CD8-positive, alpha-beta memory T cell (primary cell): ENCODE measurements around the gene ABCC11. TPM values are rescaled to one million over a fixed set of nuclear protein-coding genes. Genes with fewer than 3 reads are reported as not detected.

Experiments used
- CTCF ChIA-PET: fragments of 350-600 bp; sonication (Branson Sonifier 250); formaldehyde crosslinking; loops from one replicate; lab custom pipeline; 2021; ENCODE audit warnings: antibody characterized with exemption; lab: Charles Lee
- POLR2A ChIA-PET: fragments of 350-600 bp; sonication (Branson Sonifier 250); formaldehyde crosslinking; loops from one replicate; lab custom pipeline; 2021; ENCODE audit warnings: antibody characterized with exemption; lab: Charles Lee
- DNase-seq, 5 donors: peaks; one replicate each; pipeline versions ENCODE4 v3.0.0 to v3.0.0-alpha.2; 2020 to 2022; ENCODE audit warnings: mixed read lengths in 1 of 5
- H3K27ac ChIP-seq: one replicate; pipeline ENCODE4 v1.7.0; 2013; ENCODE audit warnings: low read depth, mild to moderate bottlenecking, low read length, moderate library complexity
- H3K27me3 ChIP-seq: 2 replicates; pipeline ENCODE4 v1.7.0; 2013; ENCODE audit warnings: low read length, mild to moderate bottlenecking; ENCODE audit not compliant: insufficient read depth, poor library complexity, severe bottlenecking
- H3K36me3 ChIP-seq: 2 replicates; pipeline ENCODE4 v1.7.0; 2013; ENCODE audit warnings: mild to moderate bottlenecking, low read length, moderate library complexity; ENCODE audit not compliant: insufficient read depth
- H3K4me1 ChIP-seq: 2 replicates; pipeline ENCODE4 v1.7.0; 2013; ENCODE audit warnings: mild to moderate bottlenecking, low read length, moderate library complexity; ENCODE audit not compliant: insufficient read depth
- H3K4me3 ChIP-seq: 2 replicates; pipeline ENCODE4 v1.7.0; 2013; ENCODE audit warnings: mild to moderate bottlenecking, low read length
- H3K9me3 ChIP-seq: 2 replicates; pipeline ENCODE4 v1.7.0; 2013; ENCODE audit warnings: mild to moderate bottlenecking, low read length
- H3K27ac Mint-ChIP-seq, 8 donors: one replicate each; pipeline ENCODE4 v1.8.0; 2020 to 2021; ENCODE audit warnings: mixed read lengths in 8 of 8, mild to moderate bottlenecking in 6 of 8, inconsistent platforms in 3 of 8, moderate library complexity in 3 of 8
- H3K27me3 Mint-ChIP-seq, 2 donors: one replicate each; pipeline ENCODE4 v1.8.0; 2020 to 2021; ENCODE audit warnings: mixed read lengths in 2 of 2, mild to moderate bottlenecking in 1 of 2, moderate library complexity in 1 of 2
- H3K36me3 Mint-ChIP-seq, 3 donors: one replicate each; pipeline ENCODE4 v1.8.0; 2020 to 2021; ENCODE audit warnings: mixed read lengths in 3 of 3, inconsistent platforms in 1 of 3, mild to moderate bottlenecking in 1 of 3
- H3K4me1 Mint-ChIP-seq, 3 donors: one replicate each; pipeline ENCODE4 v1.8.0; 2020 to 2021; ENCODE audit warnings: mixed read lengths in 3 of 3, inconsistent platforms in 1 of 3, mild to moderate bottlenecking in 1 of 3
- H3K4me3 Mint-ChIP-seq, 7 donors: one replicate each; pipeline ENCODE4 v1.8.0; 2020 to 2021; ENCODE audit warnings: mixed read lengths in 7 of 7, mild to moderate bottlenecking in 6 of 7, moderate library complexity in 4 of 7, inconsistent platforms in 2 of 7
- H3K9me3 Mint-ChIP-seq, 5 donors: one replicate each; pipeline ENCODE4 v1.8.0; 2020 to 2022; ENCODE audit warnings: mixed read lengths in 5 of 5, mild to moderate bottlenecking in 3 of 5, moderate library complexity in 2 of 5, inconsistent platforms in 1 of 5
- polyA plus RNA-seq: library from polyadenylated mRNA; unstranded; fragments of 300-500 nt; fragmentation: Illumina TruSeq; gene quantifications from one replicate; pipeline ENCODE4 v1.2.3, GENCODE V29; 2021
- total RNA-seq, 2 experiments: library from RNA; stranded (reverse); gene quantifications; one replicate each; pipeline ENCODE4 v1.2.3, GENCODE V29; 2021

The ABCC11 gene
- total and polyA plus RNA-seq, 3 experiments from 2014 or later = 0.22 TPM; not detected in 1

DNA sequence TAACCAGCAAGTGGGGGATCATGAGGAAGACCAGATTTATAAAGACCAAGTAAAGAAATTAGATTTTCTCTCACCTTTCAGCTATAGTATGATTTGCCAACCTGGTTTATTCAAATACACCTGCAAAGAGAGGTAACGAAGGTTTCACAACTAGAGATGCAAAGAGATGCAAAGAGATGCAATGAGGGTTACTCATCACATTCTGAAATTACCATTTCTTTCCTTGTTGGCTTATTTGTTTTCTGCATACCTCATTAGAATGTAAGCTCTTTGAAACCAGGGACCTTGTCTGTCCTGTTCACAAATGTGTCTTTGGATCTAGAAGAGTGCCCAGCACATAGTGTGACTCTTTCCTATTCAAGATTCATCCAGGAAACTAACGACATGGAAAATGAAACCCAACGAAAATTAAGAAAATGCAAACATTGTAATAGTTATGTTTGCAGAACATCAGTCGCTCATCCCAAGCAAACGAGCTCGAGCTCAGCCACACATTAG, 12.2 kb downstream of the ABCC11 start:
- H3K27ac Mint-ChIP-seq = no peak overlapping the region
- no peaks in the 10 kb centered on the region for H3K36me3 Mint-ChIP-seq
- no peaks in the 10 kb centered on the region for H3K9me3 Mint-ChIP-seq
- H3K9me3 ChIP-seq = no peaks in the 10 kb centered on the region
- CTCF ChIA-PET = interaction anchor here (1.2 kb wide), 1 partner anchor 395 kb away, joined by 3 read pairs; no protein-coding TSS in a partner anchor
- H3K27me3 ChIP-seq = no peaks in the 10 kb centered on the region
- DNase-seq = no peak
- H3K4me3 Mint-ChIP-seq = no peak overlapping the region
- H3K27me3 Mint-ChIP-seq = peaks cover 0 to 12% of the 10 kb centered on the region in 2 donors
- no peaks in the 10 kb centered on the region for H3K4me1 ChIP-seq
- POLR2A ChIA-PET = no interaction called here
- no peak overlapping the region for H3K4me3 ChIP-seq
- no peaks in the 10 kb centered on the region for H3K4me1 Mint-ChIP-seq
- no peaks in the 10 kb centered on the region for H3K36me3 ChIP-seq
- H3K27ac ChIP-seq = no peak overlapping the region

DNA sequence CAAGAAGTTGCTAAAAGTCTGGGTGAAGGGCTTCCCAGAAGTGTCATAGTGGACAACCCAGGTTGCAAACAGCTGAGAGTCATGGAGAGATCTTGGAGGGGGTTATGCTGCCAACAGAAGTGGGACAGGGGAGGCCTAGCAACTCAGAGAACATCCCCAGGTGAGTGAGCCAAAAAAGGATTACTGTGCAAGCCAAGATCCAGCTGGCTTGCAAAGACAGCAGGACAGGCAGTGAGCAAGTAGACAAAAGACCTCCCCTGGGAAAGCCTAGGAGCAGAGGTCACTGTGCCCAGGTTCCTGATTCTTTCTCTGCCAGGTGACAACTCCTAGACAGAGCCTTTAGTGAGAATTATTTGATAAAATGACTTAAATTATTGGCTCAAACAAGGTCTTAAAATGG, 12.7 kb downstream of the ABCC11 start:
- no peaks in the 10 kb centered on the region for H3K27me3 ChIP-seq
- CTCF ChIA-PET = interaction anchor here (1.2 kb wide), 1 partner anchor 396 kb away, joined by 3 read pairs; no protein-coding TSS in a partner anchor
- Mint-ChIP-seq H3K4me3 (no peak overlapping the region), H3K36me3 (no peaks in the 10 kb centered on the region), H3K4me1 (no peaks in the 10 kb centered on the region), H3K9me3 (no peaks in the 10 kb centered on the region), H3K27ac (no peak overlapping the region), H3K27me3 (peaks cover 0 to 16% of the 10 kb centered on the region in 2 donors)
- POLR2A ChIA-PET = no interaction called here
- H3K4me1 ChIP-seq = no peaks in the 10 kb centered on the region
- no peaks in the 10 kb centered on the region for H3K36me3 ChIP-seq
- no peak overlapping the region for H3K27ac ChIP-seq
- H3K9me3 ChIP-seq = no peaks in the 10 kb centered on the region
- H3K4me3 ChIP-seq = no peak overlapping the region
- DNase-seq = no peak

DNA sequence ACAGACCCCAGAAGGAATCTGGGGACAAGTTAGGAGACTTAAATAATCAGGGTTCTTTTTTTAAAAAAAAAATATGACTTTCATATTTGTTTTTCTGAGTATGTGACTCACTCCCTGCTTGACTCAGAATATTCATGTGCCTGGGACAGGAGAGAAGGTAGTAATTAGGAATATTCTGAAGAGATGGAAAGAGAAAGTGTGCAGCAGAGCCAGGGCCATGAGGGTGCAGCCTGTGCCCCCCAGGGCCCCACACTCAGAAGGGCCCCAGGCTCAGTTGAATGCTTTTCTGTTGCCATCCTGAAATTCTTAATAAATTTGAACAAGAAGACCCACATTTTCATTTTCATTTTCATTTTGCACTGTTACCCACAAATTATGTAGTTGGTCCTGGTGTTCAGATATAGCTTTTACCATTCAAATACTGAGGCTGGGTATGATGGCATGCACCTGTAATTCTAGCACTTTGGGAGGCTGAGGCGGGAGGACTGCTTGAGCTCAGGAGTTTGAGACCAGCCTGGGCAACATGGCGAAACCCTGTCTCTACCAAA, 14.8 kb downstream of the ABCC11 start:
- Mint-ChIP-seq H3K27ac (peak overlapping the region in 1 of 8 donors; percentile 40), H3K4me1 (no peaks in the 10 kb centered on the region), H3K4me3 (no peak overlapping the region), H3K27me3 (peaks cover 0 to 21% of the 10 kb centered on the region in 2 donors), H3K9me3 (no peaks in the 10 kb centered on the region), H3K36me3 (no peaks in the 10 kb centered on the region)
- H3K9me3 ChIP-seq = no peaks in the 10 kb centered on the region
- no peaks in the 10 kb centered on the region for H3K27me3 ChIP-seq
- H3K4me1 ChIP-seq = no peaks in the 10 kb centered on the region
- H3K4me3 ChIP-seq = no peak overlapping the region
- no peaks in the 10 kb centered on the region for H3K36me3 ChIP-seq
- no peak for DNase-seq
- POLR2A ChIA-PET = no interaction called here
- H3K27ac ChIP-seq = no peak overlapping the region
- CTCF ChIA-PET = no interaction called here

GRCh38 chr16:48231727-48232492, 15.4 kb downstream of the ABCC11 start:
- Mint-ChIP-seq H3K36me3 (no peaks in the 10 kb centered on the region), H3K27ac (peak overlapping the region in 2 of 8 donors; percentile 22 to 57), H3K4me1 (no peaks in the 10 kb centered on the region), H3K9me3 (no peaks in the 10 kb centered on the region), H3K4me3 (no peak overlapping the region), H3K27me3 (peaks cover 0 to 20% of the 10 kb centered on the region in 2 donors)
- ChIA-PET POLR2A (no interaction called here), CTCF (no interaction called here)
- DNase-seq = peak in 1 of 5 donors; percentile 20
- Histone ChIP-seq H3K27me3 (no peaks in the 10 kb centered on the region), H3K4me1 (no peaks in the 10 kb centered on the region), H3K4me3 (no peak overlapping the region), H3K27ac (no peak overlapping the region), H3K36me3 (no peaks in the 10 kb centered on the region), H3K9me3 (no peaks in the 10 kb centered on the region)

- peaks cover 5 to 31% of the 10 kb centered on the region in 2 donors for H3K27me3 Mint-ChIP-seq
- Histone ChIP-seq H3K27ac (no peak overlapping the region), H3K9me3 (no peaks in the 10 kb centered on the region), H3K4me3 (no peak overlapping the region), H3K27me3 (no peaks in the 10 kb centered on the region), H3K4me1 (no peaks in the 10 kb centered on the region), H3K36me3 (no peaks in the 10 kb centered on the region)
- no peak overlapping the region for H3K4me3 Mint-ChIP-seq
- ChIA-PET CTCF (no interaction called here), POLR2A (no interaction called here)
- no peaks in the 10 kb centered on the region for H3K36me3 Mint-ChIP-seq
- H3K9me3 Mint-ChIP-seq = no peaks in the 10 kb centered on the region
- H3K27ac Mint-ChIP-seq = no peak overlapping the region
- no peak for DNase-seq
- H3K4me1 Mint-ChIP-seq = no peaks in the 10 kb centered on the region
Observed at GRCh38 chr16:48225456-48225855, 21.9 kb downstream of the ABCC11 start.

- Mint-ChIP-seq H3K36me3 (no peaks in the 10 kb centered on the region), H3K4me1 (no peaks in the 10 kb centered on the region), H3K27ac (no peak overlapping the region), H3K4me3 (no peak overlapping the region), H3K27me3 (peaks cover 5 to 18% of the 10 kb centered on the region in 2 donors), H3K9me3 (no peaks in the 10 kb centered on the region)
- H3K4me3 ChIP-seq = no peak overlapping the region
- H3K27ac ChIP-seq = no peak overlapping the region
- H3K36me3 ChIP-seq = no peaks in the 10 kb centered on the region
- ChIA-PET POLR2A (no interaction called here), CTCF (no interaction called here)
- H3K4me1 ChIP-seq = no peaks in the 10 kb centered on the region
- no peaks in the 10 kb centered on the region for H3K9me3 ChIP-seq
- no peaks in the 10 kb centered on the region for H3K27me3 ChIP-seq
- no peak for DNase-seq
Observed at GRCh38 chr16:48223490-48223889, 23.8 kb downstream of the ABCC11 start.

- no peaks in the 10 kb centered on the region for H3K9me3 Mint-ChIP-seq
- peaks cover 5 to 6% of the 10 kb centered on the region in 2 donors for H3K27me3 Mint-ChIP-seq
- CTCF ChIA-PET = no interaction called here
- POLR2A ChIA-PET = no interaction called here
- DNase-seq = no peak
- H3K36me3 Mint-ChIP-seq = no peaks in the 10 kb centered on the region
- peak overlapping the region in 1 of 8 donors; percentile 13 for H3K27ac Mint-ChIP-seq
- H3K4me1 ChIP-seq = no peaks in the 10 kb centered on the region
- no peak overlapping the region for H3K27ac ChIP-seq
- no peaks in the 10 kb centered on the region for H3K27me3 ChIP-seq
- H3K36me3 ChIP-seq = no peaks in the 10 kb centered on the region
- no peaks in the 10 kb centered on the region for H3K4me1 Mint-ChIP-seq
- no peaks in the 10 kb centered on the region for H3K9me3 ChIP-seq
- no peak overlapping the region for H3K4me3 ChIP-seq
- no peak overlapping the region for H3K4me3 Mint-ChIP-seq
Observed at GRCh38 chr16:48220891-48221290, 26.4 kb downstream of the ABCC11 start.

DNA sequence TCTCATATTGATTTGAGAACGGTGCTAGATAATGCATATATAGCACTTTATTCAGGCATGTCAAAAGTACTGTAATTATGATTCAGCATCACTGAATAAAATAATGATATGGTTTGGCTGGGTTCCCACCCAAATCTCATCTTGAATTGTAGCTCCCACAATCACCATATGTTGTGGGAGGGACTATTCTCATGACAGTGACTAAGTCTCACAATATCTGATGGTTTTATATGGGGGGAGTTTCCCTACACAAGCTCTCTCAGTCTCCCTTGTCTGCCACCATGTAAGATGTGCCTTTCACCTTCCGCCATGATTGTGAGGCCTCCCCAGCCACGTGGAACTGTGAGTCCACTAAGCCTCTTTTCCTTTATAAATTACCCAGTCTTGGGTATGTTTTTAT, 28.9 kb downstream of the ABCC11 start:
- H3K27me3 Mint-ChIP-seq = peaks cover 0 to 1% of the 10 kb centered on the region in 2 donors
- CTCF ChIA-PET = no interaction called here
- no peaks in the 10 kb centered on the region for H3K36me3 Mint-ChIP-seq
- H3K27ac Mint-ChIP-seq = no peak overlapping the region
- Histone ChIP-seq H3K27me3 (no peaks in the 10 kb centered on the region), H3K36me3 (no peaks in the 10 kb centered on the region), H3K4me1 (no peaks in the 10 kb centered on the region), H3K9me3 (no peaks in the 10 kb centered on the region), H3K4me3 (no peak overlapping the region), H3K27ac (no peak overlapping the region)
- H3K9me3 Mint-ChIP-seq = no peaks in the 10 kb centered on the region
- POLR2A ChIA-PET = no interaction called here
- no peak for DNase-seq
- no peak overlapping the region for H3K4me3 Mint-ChIP-seq
- H3K4me1 Mint-ChIP-seq = no peaks in the 10 kb centered on the region
